SK-N-SH (cell line): Measurements from ENCODE around the gene ARFGEF2. TPM values are rescaled to one million over a fixed set of nuclear protein-coding genes. Genes with fewer than 3 reads are reported as not detected.

Experiments
- CTCF ChIA-PET: fragments of 300-600, 350-600 bp; formaldehyde crosslinking; extraction: SDS; loops from one replicate; lab custom pipeline; 2021; lab: Yijun Ruan, JAX
- POLR2A ChIA-PET: fragments of 350-600 bp; sonication (Branson Sonifier 250); formaldehyde crosslinking; extraction: SDS; loops from one replicate; lab custom pipeline; 2020; ENCODE audit warnings: antibody characterized with exemption, inconsistent platforms; lab: Yijun Ruan, JAX
- DNase-seq: peaks from one replicate; pipeline ENCODE4 v3.0.0; 2012
- H2AFZ ChIP-seq: fragments of 200-600 bp; sonication (generic); 2 replicates; pipeline ENCODE4 v1.8.1; 2016; ENCODE audit warnings: antibody characterized with exemption, mild to moderate bottlenecking, low read depth
- H3F3A ChIP-seq: fragments of 200-600 bp; sonication (generic); replicated peaks from 2 replicates; pipeline ENCODE3; 2016; ENCODE audit warnings: antibody characterized with exemption, mild to moderate bottlenecking; ENCODE audit not compliant: insufficient read depth
- H3K27ac ChIP-seq, 2 experiments: fragments of 200-500 bp in 1 of 2; fragments of 200-600 bp in 1 of 2; sonication (Bioruptor generic) in 1 of 2; sonication (generic), shearing (Covaris generic) in 1 of 2; 2 replicates each; pipeline versions ENCODE4 v1.5.1 to v1.6.1; 2014 to 2016; ENCODE audit warnings: low read depth in 2 of 2, inconsistent platforms in 1 of 2, low read length in 1 of 2, mild to moderate bottlenecking in 1 of 2, mixed read lengths in 1 of 2
- H3K27me3 ChIP-seq: fragments of 200-600 bp; sonication (generic), shearing (Covaris generic); 2 replicates; pipeline ENCODE4 v1.6.1; 2016; ENCODE audit warnings: mixed run types; ENCODE audit not compliant: insufficient read depth
- H3K36me3 ChIP-seq, 2 experiments: fragments of 200-500 bp in 1 of 2; fragments of 200-600 bp in 1 of 2; sonication (Bioruptor generic) in 1 of 2; sonication (generic) in 1 of 2; replicated peaks in 1 of 2; 2 replicates each; pipeline versions ENCODE3 to v1.5.1; 2014 to 2016; ENCODE audit warnings: low read length in 1 of 2, mild to moderate bottlenecking in 1 of 2; ENCODE audit not compliant: insufficient read depth in 2 of 2, control insufficient read depth in 1 of 2
- H3K4me1 ChIP-seq, 2 experiments: fragments of 200-500 bp in 1 of 2; fragments of 200-600 bp in 1 of 2; sonication (Bioruptor generic) in 1 of 2; sonication (generic), shearing (Covaris generic) in 1 of 2; 2 replicates each; pipeline versions ENCODE4 v1.5.1 to v1.6.1; 2014 to 2016; ENCODE audit warnings: low read depth in 1 of 2, low read length in 1 of 2, mixed run types in 1 of 2; ENCODE audit not compliant: insufficient read depth in 2 of 2, control insufficient read depth in 1 of 2
- H3K4me2 ChIP-seq: fragments of 200-600 bp; sonication (generic), shearing (Covaris generic); 2 replicates; pipeline ENCODE4 v1.6.1; 2017; ENCODE audit warnings: mixed run types
- H3K4me3 ChIP-seq, 2 experiments: fragments of 200-500 bp in 1 of 2; fragments of 200-600 bp in 1 of 2; sonication (Bioruptor generic) in 1 of 2; sonication (generic), shearing (Covaris generic) in 1 of 2; 2 replicates each; pipeline versions ENCODE4 v1.5.1 to v1.8.1; 2014 to 2016; ENCODE audit warnings: low read depth in 2 of 2, inconsistent platforms in 1 of 2, low read length in 1 of 2, mild to moderate bottlenecking in 1 of 2, mixed read lengths in 1 of 2, moderate library complexity in 1 of 2
- H3K79me2 ChIP-seq: fragments of 200-600 bp; sonication (generic); 2 replicates; pipeline ENCODE4 v1.8.1; 2017; ENCODE audit warnings: mild to moderate bottlenecking; ENCODE audit not compliant: insufficient read depth
- H3K9ac ChIP-seq: fragments of 200-600 bp; sonication (generic); 2 replicates; pipeline ENCODE4 v1.6.1; 2017; ENCODE audit warnings: mixed run types
- H3K9me2 ChIP-seq: fragments of 200-600 bp; sonication (generic); 2 replicates; pipeline ENCODE4 v1.6.1; 2017; ENCODE audit warnings: mixed run types
- H3K9me3 ChIP-seq: fragments of 200-600 bp; sonication (generic); 2 replicates; pipeline ENCODE4 v1.6.1; 2017; ENCODE audit warnings: mixed run types, mild to moderate bottlenecking, moderate library complexity
- H4K20me1 ChIP-seq: fragments of 200-600 bp; sonication (generic); 2 replicates; pipeline ENCODE4 v1.6.1; 2017; ENCODE audit warnings: mild to moderate bottlenecking, mixed run types; ENCODE audit not compliant: insufficient read depth
- EZH2phosphoT487 ChIP-seq: fragments of 200-600 bp; sonication (generic); IDR thresholded peaks from 2 replicates; pipeline ENCODE4 v1.6.1; 2017; ENCODE audit warnings: low read depth, mixed run types, mild to moderate bottlenecking, antibody characterized with exemption, moderate library complexity, borderline replicate concordance
- FOSL2 ChIP-seq: IDR thresholded peaks from 2 replicates; pipeline ENCODE4 v1.4.0; 2012; ENCODE audit warnings: low read depth, mild to moderate bottlenecking, moderate library complexity, borderline replicate concordance
- FOXJ3 ChIP-seq: sonication (generic); formaldehyde crosslinking; IDR thresholded peaks from 2 replicates; pipeline ENCODE4 v1.5.1; 2020; ENCODE audit warnings: mild to moderate bottlenecking, missing genetic modification reagents
- GATA2 ChIP-seq: sonication (generic); formaldehyde crosslinking; IDR thresholded peaks from 2 replicates; pipeline ENCODE4 v1.5.0; 2020; ENCODE audit warnings: mild to moderate bottlenecking, missing genetic modification reagents
- MEF2A ChIP-seq: IDR thresholded peaks from 2 replicates; pipeline ENCODE4 v1.4.0; 2012; ENCODE audit warnings: low read depth, borderline replicate concordance
- MXI1 ChIP-seq: IDR thresholded peaks from 2 replicates; pipeline ENCODE4 v1.6.1; 2012; ENCODE audit warnings: mild to moderate bottlenecking, low read depth, low read length, improper control_type of control experiment
- NRF1 ChIP-seq: IDR thresholded peaks from 2 replicates; pipeline ENCODE4 v1.6.1; 2012; ENCODE audit warnings: low read depth, mild to moderate bottlenecking, low read length
- RAD21 ChIP-seq: IDR thresholded peaks from 2 replicates; pipeline ENCODE4 v1.6.1; 2012; ENCODE audit warnings: mild to moderate bottlenecking, low read length
- RCOR1 ChIP-seq: fragments of 150-350 bp; IDR thresholded peaks from 2 replicates; pipeline ENCODE4 v1.6.1; 2017; ENCODE audit warnings: antibody characterized with exemption, low read length
- SIN3A ChIP-seq: IDR thresholded peaks from 2 replicates; pipeline ENCODE4 v1.6.1; 2012; ENCODE audit warnings: low read depth, mild to moderate bottlenecking, low read length, moderate library complexity, borderline replicate concordance
- SMC3 ChIP-seq: IDR thresholded peaks from 2 replicates; pipeline ENCODE4 v1.6.1; 2012; ENCODE audit warnings: low read depth, low read length, improper control_type of control experiment
- TAF1 ChIP-seq: IDR thresholded peaks from 2 replicates; pipeline ENCODE4 v1.6.1; 2012; ENCODE audit warnings: low read depth, mild to moderate bottlenecking, low read length, moderate library complexity, borderline replicate concordance
- TCF12 ChIP-seq: IDR thresholded peaks from 2 replicates; pipeline ENCODE4 v1.4.0; 2012
- TEAD4 ChIP-seq: IDR thresholded peaks from 2 replicates; pipeline ENCODE4 v1.4.0; 2012; ENCODE audit warnings: mild to moderate bottlenecking, borderline replicate concordance; ENCODE audit not compliant: insufficient read depth
- YY1 ChIP-seq: IDR thresholded peaks from 2 replicates; pipeline ENCODE4 v1.4.0; 2012; ENCODE audit warnings: low read depth, mild to moderate bottlenecking
- WGBS: methylation state at CpG from one replicate; pipeline ENCODE4 v1.1.6; 2017; ENCODE audit warnings: low lambda C conversion rate; 5-methylcytosine and 5-hydroxymethylcytosine counted together
- polyA plus RNA-seq, 3 experiments: library from polyadenylated mRNA; depleted of rRNA; stranded (reverse); fragments of >200 nt; gene quantifications; 2 replicates each; pipeline ENCODE4 v1.2.3, GENCODE V29; 2012
- TF ChIP-seq, protein P1 (sequence below): IDR thresholded peaks from 2 replicates; pipeline ENCODE4; 2012
- TF ChIP-seq, protein P2 (sequence below): fragments of 200-600 bp; sonication (generic); IDR thresholded peaks from 2 replicates; pipeline ENCODE4 v1.6.1; 2017; ENCODE audit warnings: antibody characterized with exemption, mild to moderate bottlenecking, moderate library complexity
- TF ChIP-seq, protein P3 (sequence below): IDR thresholded peaks from 2 replicates; pipeline ENCODE4 v1.4.0; 2012; ENCODE audit warnings: low read depth
- TF ChIP-seq, protein P4 (sequence below): fragments of 150-350 bp; IDR thresholded peaks from 2 replicates; pipeline ENCODE4 v1.6.1; 2017; ENCODE audit warnings: antibody characterized with exemption, low read length, low read depth, borderline replicate concordance
- TF ChIP-seq, protein P5 (sequence below): fragments of 150-350 bp; IDR thresholded peaks from 2 replicates; pipeline ENCODE4 v1.6.1; 2016; ENCODE audit warnings: mild to moderate bottlenecking, low read depth, low read length
- TF ChIP-seq, protein P6 (sequence below): IDR thresholded peaks from 2 replicates; pipeline ENCODE4 v1.4.0; 2012; ENCODE audit warnings: low read depth, borderline replicate concordance

Gene ARFGEF2
- polyA plus RNA-seq, 1 of the 3 experiments (the other 2 are of a cell fraction) = 6.1 TPM

DNA sequence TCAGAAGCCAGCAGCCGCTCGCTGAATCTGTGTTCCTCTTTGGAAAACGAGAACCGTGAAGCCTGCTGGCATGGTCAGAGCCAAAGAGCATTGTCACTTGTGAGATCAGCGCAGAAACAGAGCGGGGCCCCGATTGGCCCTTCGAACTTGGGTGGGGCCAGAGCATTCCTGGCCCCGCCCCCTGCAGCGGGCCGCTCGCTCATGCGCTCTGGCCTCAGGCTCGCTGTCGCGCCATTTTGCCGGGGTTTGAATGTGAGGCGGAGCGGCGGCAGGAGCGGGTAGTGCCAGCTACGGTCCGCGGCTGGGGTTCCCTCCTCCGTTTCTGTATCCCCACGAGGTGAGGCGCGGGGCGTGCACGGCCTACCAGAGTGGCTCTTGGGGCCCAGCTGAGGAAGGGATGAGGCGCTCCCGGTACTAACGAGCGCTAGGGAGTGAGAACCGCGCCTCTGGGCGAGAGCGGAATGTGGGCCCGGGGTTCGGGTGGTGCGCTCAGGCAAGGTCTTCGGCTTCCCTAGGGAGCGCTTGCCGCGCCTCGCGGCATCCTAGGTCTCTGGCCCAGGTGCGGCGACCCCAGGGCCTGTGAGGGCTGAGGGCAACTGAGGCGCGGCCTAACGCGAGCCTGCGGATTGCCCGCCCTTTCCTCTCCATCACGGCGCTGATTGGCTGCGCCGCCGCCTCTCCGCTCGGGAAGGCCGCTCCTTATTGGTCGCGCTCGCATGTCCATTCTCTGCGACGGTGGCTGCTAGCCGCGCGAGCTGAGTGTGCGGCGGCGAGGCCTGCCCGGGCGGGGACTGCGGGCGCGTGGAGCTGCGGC is 124.8 kb downstream of the ARFGEF2 start, which contains the start of gene CSE1L:
TSS of gene CSE1L (plus strand) at position 226 of the 814 bp plus-strand sequence. CDS start 12,152 bp downstream, outside the sequence.
- ChIA-PET CTCF (interaction anchor here (1.0 to 2.1 kb wide), 5 partner anchors 13 to 488 kb away, joined by 3 to 7 read pairs (median 4); no protein-coding TSS in a partner anchor), POLR2A (no interaction called here)
- TF ChIP-seq RAD21 = no peak
- peak; percentile 97 for TF ChIP-seq MXI1
- TF ChIP-seq NRF1 = peak; percentile 93
- TF ChIP-seq, protein P1, sequence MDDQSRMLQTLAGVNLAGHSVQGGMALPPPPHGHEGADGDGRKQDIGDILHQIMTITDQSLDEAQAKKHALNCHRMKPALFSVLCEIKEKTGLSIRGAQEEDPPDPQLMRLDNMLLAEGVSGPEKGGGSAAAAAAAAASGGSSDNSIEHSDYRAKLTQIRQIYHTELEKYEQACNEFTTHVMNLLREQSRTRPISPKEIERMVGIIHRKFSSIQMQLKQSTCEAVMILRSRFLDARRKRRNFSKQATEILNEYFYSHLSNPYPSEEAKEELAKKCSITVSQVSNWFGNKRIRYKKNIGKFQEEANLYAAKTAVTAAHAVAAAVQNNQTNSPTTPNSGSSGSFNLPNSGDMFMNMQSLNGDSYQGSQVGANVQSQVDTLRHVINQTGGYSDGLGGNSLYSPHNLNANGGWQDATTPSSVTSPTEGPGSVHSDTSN = peak; percentile 96
- TF ChIP-seq TEAD4 = no peak
- TF ChIP-seq MEF2A = no peak
- TF ChIP-seq, protein P2, sequence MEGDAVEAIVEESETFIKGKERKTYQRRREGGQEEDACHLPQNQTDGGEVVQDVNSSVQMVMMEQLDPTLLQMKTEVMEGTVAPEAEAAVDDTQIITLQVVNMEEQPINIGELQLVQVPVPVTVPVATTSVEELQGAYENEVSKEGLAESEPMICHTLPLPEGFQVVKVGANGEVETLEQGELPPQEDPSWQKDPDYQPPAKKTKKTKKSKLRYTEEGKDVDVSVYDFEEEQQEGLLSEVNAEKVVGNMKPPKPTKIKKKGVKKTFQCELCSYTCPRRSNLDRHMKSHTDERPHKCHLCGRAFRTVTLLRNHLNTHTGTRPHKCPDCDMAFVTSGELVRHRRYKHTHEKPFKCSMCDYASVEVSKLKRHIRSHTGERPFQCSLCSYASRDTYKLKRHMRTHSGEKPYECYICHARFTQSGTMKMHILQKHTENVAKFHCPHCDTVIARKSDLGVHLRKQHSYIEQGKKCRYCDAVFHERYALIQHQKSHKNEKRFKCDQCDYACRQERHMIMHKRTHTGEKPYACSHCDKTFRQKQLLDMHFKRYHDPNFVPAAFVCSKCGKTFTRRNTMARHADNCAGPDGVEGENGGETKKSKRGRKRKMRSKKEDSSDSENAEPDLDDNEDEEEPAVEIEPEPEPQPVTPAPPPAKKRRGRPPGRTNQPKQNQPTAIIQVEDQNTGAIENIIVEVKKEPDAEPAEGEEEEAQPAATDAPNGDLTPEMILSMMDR = no peak
- peak; percentile 82 for TF ChIP-seq YY1
- no peak for TF ChIP-seq SMC3
- TF ChIP-seq FOSL2 = no peak
- TF ChIP-seq, protein P3, sequence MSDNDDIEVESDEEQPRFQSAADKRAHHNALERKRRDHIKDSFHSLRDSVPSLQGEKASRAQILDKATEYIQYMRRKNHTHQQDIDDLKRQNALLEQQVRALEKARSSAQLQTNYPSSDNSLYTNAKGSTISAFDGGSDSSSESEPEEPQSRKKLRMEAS = peak; percentile 95
- TF ChIP-seq TCF12 = no peak
- TF ChIP-seq GATA2 (CRISPR knock-in tag) = 0 out of 2 replicates have a peak, but pooled peaks have one; percentile 11
- 0 out of 2 replicates have a peak, but pooled peaks have one; percentile 54 for TF ChIP-seq SIN3A
- no peak for TF ChIP-seq RCOR1
- TF ChIP-seq EZH2phosphoT487 = no peak
- TF ChIP-seq, protein P4, sequence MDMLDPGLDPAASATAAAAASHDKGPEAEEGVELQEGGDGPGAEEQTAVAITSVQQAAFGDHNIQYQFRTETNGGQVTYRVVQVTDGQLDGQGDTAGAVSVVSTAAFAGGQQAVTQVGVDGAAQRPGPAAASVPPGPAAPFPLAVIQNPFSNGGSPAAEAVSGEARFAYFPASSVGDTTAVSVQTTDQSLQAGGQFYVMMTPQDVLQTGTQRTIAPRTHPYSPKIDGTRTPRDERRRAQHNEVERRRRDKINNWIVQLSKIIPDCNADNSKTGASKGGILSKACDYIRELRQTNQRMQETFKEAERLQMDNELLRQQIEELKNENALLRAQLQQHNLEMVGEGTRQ = no peak
- TF ChIP-seq, protein P5, sequence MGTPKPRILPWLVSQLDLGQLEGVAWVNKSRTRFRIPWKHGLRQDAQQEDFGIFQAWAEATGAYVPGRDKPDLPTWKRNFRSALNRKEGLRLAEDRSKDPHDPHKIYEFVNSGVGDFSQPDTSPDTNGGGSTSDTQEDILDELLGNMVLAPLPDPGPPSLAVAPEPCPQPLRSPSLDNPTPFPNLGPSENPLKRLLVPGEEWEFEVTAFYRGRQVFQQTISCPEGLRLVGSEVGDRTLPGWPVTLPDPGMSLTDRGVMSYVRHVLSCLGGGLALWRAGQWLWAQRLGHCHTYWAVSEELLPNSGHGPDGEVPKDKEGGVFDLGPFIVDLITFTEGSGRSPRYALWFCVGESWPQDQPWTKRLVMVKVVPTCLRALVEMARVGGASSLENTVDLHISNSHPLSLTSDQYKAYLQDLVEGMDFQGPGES = peak; percentile 67; the same call in 1 of the 2 replicates
- no peak for TF ChIP-seq FOXJ3 (CRISPR knock-in tag)
- TF ChIP-seq, protein P6, sequence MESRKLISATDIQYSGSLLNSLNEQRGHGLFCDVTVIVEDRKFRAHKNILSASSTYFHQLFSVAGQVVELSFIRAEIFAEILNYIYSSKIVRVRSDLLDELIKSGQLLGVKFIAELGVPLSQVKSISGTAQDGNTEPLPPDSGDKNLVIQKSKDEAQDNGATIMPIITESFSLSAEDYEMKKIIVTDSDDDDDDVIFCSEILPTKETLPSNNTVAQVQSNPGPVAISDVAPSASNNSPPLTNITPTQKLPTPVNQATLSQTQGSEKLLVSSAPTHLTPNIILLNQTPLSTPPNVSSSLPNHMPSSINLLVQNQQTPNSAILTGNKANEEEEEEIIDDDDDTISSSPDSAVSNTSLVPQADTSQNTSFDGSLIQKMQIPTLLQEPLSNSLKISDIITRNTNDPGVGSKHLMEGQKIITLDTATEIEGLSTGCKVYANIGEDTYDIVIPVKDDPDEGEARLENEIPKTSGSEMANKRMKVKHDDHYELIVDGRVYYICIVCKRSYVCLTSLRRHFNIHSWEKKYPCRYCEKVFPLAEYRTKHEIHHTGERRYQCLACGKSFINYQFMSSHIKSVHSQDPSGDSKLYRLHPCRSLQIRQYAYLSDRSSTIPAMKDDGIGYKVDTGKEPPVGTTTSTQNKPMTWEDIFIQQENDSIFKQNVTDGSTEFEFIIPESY = 0 out of 2 replicates have a peak, but pooled peaks have one; percentile 37
- peak; percentile 63; the same call in 1 of the 2 replicates for TF ChIP-seq TAF1

More for the DNA sequence above, 124.8 kb downstream of the ARFGEF2 start, which contains the start of gene CSE1L:
- Histone ChIP-seq H3K9me2 (no peaks in the 10 kb centered on the region), H3K4me3 (peak within 1 kb of the TSS; percentile 85 to 90), H4K20me1 (peaks cover 35% of the 10 kb centered on the region; the same call in 1 of the 2 replicates), H3K4me1 (peaks cover 8 to 9% of the 10 kb centered on the region in 2 experiments; a peak in 3 of 4 replicates), H3K27ac (peak within 1 kb of the TSS; percentile 67 to 78), H3K79me2 (peaks cover 47% of the 10 kb centered on the region), H3F3A (no peaks in the 10 kb centered on the region), H2AFZ (peak within 1 kb of the TSS; percentile 92), H3K36me3 (peaks cover 0 to 8% of the 10 kb centered on the region in 2 experiments), H3K9ac (peak within 1 kb of the TSS; percentile 94), H3K4me2 (peak within 1 kb of the TSS; percentile 89), H3K9me3 (no peaks in the 10 kb centered on the region), H3K27me3 (no peaks in the 10 kb centered on the region)
- peak; percentile 95 for DNase-seq
- 1% methylated on average over 25 of the region's 80 CpGs for WGBS
